ENCODE results near the gene MIER1.

DNA sequence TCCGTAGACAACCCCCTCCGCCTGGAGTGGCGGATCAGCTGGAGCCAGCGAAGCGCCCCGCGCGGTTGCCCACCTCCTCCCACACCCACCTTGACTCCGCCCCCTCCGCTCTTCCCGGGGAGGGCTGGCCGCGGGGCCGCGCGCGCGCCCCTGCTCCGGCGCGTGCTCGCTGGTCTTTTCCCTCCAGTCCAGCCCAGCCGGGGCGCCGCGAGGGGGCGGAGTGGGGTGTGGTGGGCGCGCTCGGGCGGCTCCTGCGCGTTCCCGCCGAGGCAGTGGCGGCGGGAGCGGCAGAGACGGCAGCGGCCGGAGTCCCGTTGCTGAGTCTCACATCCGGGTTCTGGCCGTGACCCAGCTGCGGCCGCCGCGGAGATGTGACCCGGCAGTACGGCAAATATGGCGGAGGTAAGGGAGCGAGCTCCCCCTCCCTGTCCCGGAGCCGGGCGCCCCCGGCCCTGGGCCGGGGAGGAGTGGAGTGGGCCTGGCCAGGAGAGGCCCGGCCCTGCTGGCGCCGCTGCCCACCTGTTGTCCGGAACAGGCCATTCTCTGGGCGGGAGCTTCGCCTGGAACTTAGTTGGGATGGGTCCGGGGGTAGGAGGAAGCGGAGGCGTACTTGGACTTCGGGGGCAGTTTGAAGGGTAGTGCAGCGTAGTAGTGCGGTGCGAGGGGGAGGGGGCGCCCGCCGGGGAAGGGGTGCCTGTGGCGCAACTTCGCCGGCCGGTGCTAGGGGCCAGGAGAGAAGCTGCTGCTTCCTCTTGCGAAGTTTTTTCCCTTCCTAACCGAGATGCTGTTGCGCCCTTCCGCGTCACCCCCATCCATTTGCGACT is 5.4 kb downstream of the MIER1 start:
- TF ChIP-seq, protein P1, sequence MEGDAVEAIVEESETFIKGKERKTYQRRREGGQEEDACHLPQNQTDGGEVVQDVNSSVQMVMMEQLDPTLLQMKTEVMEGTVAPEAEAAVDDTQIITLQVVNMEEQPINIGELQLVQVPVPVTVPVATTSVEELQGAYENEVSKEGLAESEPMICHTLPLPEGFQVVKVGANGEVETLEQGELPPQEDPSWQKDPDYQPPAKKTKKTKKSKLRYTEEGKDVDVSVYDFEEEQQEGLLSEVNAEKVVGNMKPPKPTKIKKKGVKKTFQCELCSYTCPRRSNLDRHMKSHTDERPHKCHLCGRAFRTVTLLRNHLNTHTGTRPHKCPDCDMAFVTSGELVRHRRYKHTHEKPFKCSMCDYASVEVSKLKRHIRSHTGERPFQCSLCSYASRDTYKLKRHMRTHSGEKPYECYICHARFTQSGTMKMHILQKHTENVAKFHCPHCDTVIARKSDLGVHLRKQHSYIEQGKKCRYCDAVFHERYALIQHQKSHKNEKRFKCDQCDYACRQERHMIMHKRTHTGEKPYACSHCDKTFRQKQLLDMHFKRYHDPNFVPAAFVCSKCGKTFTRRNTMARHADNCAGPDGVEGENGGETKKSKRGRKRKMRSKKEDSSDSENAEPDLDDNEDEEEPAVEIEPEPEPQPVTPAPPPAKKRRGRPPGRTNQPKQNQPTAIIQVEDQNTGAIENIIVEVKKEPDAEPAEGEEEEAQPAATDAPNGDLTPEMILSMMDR (IDR thresholded peaks at IDR 0.05), result peak in 4 of 6 experiments; percentile 24 to 47 (median 38)
- TF ChIP-seq POLR2A (IDR thresholded peaks at IDR 0.05), result peak; percentile 12 to 87
